Measurements from ENCODE around the gene SACM1L.

Gene SACM1L, protein sequence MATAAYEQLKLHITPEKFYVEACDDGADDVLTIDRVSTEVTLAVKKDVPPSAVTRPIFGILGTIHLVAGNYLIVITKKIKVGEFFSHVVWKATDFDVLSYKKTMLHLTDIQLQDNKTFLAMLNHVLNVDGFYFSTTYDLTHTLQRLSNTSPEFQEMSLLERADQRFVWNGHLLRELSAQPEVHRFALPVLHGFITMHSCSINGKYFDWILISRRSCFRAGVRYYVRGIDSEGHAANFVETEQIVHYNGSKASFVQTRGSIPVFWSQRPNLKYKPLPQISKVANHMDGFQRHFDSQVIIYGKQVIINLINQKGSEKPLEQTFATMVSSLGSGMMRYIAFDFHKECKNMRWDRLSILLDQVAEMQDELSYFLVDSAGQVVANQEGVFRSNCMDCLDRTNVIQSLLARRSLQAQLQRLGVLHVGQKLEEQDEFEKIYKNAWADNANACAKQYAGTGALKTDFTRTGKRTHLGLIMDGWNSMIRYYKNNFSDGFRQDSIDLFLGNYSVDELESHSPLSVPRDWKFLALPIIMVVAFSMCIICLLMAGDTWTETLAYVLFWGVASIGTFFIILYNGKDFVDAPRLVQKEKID

DNA sequence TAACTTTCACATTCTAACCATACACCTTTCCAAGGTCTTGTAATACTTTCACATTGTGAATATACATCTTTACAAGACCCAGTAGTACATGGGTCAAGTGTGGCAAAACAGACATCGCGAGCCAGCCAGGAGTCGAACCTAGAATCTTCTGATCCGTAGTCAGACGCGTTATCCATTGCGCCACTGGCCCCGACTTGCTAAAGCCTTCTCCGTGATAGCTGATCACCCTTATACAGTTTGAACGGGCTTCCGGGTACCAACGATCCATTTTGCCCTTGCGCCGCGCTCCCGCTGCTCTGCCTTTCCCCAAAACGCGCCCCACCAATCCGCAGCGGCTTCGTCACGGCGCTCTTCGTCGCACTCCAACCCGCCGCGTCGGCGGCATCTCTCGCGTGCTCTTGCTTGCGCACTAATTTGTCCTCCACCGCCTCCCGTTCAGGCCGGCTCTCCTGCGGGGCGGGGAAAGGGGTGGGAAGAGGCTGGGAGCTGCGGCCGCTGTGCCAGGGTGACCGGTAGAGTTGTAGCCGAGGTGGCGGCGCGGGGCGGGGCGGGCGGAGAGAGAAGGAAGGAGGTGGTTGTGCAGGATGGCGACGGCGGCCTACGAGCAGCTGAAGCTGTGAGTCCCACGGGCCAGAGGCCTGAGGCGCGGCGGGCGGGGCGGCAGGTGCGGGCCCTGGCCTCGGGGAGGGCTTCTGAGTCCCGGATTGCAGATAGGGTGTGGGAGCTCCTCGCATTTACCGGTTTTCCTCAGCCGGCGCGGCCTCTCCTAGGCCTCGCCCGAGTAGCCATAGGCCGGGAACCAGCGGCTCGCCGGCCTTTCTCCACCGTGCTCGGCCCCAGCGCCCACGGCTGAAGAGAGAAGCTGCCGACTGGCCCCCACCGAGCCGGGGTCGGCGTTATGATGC, at the start of gene SACM1L:
SACM1L (plus strand) TSS at position 515 of the 905 bp plus-strand sequence; CDS start at position 585, 70 bp downstream.
- TF ChIP-seq, protein P1, sequence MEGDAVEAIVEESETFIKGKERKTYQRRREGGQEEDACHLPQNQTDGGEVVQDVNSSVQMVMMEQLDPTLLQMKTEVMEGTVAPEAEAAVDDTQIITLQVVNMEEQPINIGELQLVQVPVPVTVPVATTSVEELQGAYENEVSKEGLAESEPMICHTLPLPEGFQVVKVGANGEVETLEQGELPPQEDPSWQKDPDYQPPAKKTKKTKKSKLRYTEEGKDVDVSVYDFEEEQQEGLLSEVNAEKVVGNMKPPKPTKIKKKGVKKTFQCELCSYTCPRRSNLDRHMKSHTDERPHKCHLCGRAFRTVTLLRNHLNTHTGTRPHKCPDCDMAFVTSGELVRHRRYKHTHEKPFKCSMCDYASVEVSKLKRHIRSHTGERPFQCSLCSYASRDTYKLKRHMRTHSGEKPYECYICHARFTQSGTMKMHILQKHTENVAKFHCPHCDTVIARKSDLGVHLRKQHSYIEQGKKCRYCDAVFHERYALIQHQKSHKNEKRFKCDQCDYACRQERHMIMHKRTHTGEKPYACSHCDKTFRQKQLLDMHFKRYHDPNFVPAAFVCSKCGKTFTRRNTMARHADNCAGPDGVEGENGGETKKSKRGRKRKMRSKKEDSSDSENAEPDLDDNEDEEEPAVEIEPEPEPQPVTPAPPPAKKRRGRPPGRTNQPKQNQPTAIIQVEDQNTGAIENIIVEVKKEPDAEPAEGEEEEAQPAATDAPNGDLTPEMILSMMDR (IDR thresholded peaks at IDR 0.05; ENCODE audit: low read depth, low read length): no peak
- peak within 1 kb of the TSS; percentile 89 for H3K4me3 ChIP-seq (ENCODE audit: low read depth, low read length)

DNA sequence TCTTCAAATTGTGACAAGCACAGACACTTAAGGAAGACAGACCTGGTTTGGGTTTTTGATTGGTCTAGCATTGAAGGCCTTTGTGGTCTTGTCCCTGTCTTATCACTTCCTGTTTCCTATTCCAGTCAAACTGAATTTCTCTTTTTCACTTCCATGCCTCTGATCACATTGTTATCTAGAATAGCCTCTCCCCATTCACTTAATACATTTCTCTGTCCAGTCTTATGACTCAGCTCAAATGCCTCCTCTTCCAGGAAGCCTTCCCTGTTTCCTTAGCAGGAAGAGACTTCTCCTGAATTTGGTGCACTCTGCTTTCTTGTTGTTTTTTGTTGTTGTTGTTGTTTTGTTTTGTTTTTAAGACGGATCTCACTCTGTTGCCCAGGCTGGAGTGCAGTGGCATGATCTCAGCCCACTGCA, 49.1 kb upstream of the SACM1L start:
- TF ChIP-seq, protein P1 (IDR thresholded peaks at IDR 0.05; ENCODE audit: low read depth, low read length): no peak
- H3K4me3 ChIP-seq (ENCODE audit: low read depth, low read length): no peak overlapping the region

DNA sequence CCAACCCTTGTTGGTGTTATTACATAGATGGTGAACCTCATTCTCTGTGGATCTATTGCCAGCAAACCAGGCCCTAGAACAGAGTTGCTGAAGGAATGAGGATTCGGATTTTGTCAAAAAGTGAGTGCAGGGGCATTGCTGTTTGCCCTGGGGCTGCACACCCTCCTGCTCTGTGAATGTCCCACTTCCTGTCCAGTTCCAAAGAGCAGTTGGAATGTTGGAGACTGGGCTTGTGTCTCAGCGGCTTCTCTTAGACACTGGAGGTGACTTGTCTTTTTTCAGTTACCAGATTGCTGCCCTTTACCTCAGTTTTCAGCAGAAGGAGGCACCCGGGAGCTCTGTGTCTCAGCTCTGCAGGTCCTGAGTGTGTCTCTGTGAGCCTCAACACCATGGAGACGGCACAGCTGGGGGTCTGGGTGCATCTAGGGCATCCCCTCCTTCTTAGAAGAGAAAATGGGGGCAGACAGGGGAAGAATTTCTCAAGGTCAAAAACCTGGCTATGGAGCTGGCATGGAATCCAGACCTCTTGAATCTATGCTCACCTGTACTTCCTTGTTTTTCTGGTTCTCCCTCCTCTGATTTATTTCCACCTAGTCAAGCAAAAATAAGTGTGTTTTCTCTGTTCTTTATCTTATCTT, 48.4 kb upstream of the SACM1L start:
- TF ChIP-seq, protein P1 (IDR thresholded peaks at IDR 0.05; ENCODE audit: low read depth, low read length): no peak
- no peak overlapping the region for H3K4me3 ChIP-seq (ENCODE audit: low read depth, low read length)

DNA sequence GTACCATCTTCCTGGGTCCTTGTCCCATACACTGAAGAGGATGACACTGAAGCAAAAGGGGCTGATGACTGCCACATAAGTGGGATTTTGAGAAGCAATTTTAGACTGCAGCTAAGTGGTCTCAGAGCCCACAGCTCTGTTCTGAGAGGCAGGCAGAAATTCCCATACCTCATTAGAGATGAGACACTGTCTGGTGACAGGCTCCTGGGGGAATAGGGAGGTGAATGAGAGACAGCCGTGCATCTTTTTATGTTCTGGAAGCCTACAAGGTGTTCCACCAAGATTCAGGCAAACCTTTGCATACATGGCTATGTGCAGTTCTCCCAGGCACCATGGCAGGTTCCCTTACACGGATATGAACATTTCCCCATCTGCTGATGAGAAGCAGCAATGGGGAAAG, 47.4 kb upstream of the SACM1L start:
- TF ChIP-seq, protein P1 (IDR thresholded peaks at IDR 0.05; ENCODE audit: low read depth, low read length): no peak
- no peak overlapping the region for H3K4me3 ChIP-seq (ENCODE audit: low read depth, low read length)

DNA sequence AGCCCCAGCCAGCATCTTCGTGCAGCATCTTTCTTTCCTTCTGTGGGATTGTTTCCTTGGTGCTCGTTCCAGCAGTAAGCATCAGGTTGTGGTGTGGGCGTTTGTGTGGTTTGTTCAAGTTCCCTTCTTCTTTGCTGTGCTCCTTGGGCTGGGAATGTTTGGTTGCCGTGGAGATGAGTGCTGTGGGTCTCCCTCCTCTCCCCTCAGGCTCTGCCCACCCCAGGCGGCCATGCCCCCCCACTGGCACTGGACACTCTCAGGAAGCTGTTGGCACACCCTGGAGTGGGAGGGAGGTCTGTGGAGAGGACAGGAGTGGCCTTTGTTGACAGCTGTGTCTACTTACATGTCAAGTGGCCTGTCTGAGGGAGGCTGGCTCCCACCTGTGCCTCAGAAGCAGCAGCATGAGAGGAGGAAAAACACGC, 46.5 kb upstream of the SACM1L start:
- no peak overlapping the region for H3K4me3 ChIP-seq (ENCODE audit: low read depth, low read length)
- TF ChIP-seq, protein P1 (IDR thresholded peaks at IDR 0.05; ENCODE audit: low read depth, low read length): no peak

DNA sequence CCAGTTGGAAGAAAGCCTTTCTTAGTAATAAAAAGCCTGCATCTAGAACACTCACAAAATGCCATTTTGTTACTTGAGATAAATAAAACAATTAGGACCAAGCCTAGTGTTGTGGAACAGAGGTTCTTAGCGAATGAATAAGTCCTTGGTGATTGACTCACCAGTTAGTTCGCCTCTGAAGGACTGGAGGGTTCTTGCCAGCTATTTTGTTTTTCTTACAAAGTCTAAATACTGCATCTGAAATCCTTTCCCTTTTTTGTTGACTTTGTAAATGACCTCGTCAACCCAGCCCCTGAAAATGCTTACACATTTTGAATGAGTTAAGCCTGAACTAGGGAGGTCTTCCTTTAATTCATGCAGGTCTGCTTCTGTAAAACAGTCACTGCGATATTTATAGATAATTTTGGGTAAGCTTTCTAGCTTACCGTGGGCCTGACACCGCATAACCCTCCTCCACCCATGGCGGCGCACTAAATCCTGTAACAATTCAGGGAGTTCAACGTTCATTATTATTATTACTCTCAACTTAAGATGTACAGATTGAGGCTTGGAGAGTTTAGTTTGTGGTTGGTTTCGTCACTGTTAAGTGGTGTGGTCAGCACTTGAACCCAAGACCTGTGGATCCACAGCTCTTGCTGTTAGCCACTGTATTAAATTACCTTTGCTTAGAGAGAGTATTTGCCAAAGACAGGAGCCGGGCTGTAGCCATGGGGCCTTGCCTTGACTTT, 45.0 kb upstream of the SACM1L start:
- peak overlapping the region; percentile 20 for H3K4me3 ChIP-seq (ENCODE audit: low read depth, low read length)
- TF ChIP-seq, protein P1 (IDR thresholded peaks at IDR 0.05; ENCODE audit: low read depth, low read length): no peak
